GM19193 (cell line): ENCODE measurements around the gene MORF4L1.
A peak's percentile ranks its signal among the peaks of the same experiment; 100 is the strongest.

Experiments used
- POLR2A ChIP-seq: IDR thresholded peaks from 4 replicates; pipeline ENCODE4 v1.6.1; 2011; ENCODE audit not compliant: insufficient read depth, insufficient read length; ENCODE audit errors: extremely low read depth

MORF4L1 gene

DNA sequence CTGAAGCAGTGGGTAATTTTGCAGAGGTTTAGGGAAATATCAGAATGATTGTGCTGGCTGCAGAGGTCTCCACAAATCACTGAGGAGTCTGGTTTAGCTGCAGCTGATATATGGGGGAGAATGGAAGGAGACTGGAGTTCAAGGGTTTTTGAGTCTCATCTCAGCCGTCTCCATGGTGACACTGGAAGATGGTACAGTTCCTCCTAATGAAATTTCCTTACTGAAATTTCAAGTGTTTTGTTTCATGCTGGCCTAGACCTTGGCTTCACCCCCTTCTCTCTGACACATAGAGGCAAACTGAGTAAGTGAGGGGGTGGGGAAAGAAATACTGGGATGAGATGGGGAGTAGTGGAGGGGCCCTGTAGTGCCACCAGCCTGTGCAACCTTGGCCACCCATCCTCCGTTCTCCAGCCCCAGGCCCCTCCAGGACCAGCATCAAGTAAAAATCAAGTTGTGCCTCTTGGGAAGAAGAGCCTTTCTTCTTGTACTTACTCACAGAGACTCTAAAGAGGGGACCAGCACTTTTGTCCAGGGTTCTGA lies 17.8 kb upstream of the MORF4L1 start:
- TF ChIP-seq POLR2A = no peak

DNA sequence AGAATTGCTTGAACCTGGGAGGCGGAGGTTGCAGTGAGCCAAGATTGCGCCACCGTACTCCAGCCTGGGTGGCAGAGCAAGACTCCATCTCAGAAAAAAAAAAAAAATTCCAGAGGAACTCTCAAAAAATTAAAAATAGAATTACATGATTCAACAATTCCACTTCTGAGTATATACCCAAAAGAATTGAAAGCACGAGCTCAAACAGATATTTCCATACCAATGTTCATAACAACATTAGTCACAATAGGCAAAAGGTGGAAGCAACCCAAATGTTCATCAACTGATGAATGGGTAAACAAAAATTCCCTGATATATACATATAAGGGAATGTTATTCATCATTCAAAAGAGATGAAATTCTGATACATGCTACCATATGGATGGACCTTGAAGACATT lies 16.9 kb upstream of the MORF4L1 start:
- no peak for TF ChIP-seq POLR2A

DNA sequence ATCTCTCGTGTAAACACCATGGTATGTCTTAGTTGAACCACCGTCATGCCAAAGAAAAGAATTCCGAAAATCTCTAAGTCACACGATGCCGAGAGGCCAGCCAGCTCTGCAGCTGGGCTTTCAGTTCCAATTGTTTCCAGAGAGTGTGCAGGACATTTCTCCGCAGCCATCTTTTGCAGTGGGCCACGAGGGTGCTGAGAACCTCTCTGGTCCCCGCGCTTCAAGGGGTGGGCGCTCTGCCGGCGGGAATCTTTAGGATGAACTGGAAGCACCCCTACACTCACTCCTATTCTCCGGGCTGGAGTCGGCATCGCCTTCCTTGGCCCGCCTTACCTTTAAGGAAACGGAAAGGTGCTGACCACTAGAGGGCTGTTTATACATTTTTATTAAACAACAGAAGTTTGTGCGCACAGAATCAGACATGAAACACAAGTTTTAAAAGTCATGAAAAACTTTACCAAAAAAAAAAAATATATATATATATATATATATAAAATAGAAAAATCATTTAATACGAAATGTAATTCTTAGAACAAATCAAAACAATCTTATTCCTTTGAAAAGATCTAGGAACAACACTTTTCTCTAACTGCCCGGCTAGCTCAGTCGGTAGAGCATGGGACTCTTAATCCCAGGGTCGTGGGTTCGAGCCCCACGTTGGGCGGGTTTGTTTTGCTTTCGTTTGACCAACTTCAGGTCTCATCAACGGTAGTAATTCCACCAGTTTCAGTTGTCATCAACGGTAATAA lies 12.5 kb upstream of the MORF4L1 start:
- no peak for TF ChIP-seq POLR2A

DNA sequence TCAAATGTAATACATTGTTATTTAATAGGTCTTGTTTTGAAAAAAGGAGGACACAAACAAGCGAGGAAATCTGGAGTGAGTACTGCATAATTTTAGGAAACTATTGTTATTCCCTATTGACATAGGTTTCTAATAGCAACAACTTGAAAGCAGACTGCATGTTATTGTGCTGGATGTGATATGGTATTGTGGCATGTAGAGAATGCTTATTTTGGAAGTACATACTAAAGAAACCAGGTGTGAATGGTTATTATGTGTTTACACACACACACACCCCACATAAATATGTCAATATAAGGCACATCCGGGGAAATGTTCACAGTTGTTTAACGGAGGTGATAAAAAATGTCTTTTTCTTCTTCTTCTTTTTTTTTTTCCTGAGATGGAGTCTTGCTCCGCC lies 5.9 kb upstream of the MORF4L1 start:
- TF ChIP-seq POLR2A = no peak

DNA sequence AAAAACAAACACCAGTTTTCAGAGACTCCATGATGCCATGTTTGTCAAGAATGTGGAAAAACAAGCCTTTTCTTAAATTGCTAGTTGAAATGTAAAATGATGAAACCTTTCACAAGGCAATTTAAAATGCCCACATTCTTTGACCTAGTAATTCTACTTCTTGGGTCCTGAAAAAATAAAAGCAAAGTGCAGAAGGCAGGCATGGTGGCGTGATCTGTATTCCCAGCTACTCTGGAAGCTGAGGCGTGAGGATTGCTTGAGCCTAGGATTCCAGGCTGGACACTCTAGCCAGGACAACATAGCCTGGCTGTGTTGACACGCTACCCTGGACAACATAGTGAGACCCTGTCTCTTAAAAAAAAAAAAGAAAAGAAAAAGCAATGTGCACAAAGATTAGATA lies 4.3 kb upstream of the MORF4L1 start:
- no peak for TF ChIP-seq POLR2A

DNA sequence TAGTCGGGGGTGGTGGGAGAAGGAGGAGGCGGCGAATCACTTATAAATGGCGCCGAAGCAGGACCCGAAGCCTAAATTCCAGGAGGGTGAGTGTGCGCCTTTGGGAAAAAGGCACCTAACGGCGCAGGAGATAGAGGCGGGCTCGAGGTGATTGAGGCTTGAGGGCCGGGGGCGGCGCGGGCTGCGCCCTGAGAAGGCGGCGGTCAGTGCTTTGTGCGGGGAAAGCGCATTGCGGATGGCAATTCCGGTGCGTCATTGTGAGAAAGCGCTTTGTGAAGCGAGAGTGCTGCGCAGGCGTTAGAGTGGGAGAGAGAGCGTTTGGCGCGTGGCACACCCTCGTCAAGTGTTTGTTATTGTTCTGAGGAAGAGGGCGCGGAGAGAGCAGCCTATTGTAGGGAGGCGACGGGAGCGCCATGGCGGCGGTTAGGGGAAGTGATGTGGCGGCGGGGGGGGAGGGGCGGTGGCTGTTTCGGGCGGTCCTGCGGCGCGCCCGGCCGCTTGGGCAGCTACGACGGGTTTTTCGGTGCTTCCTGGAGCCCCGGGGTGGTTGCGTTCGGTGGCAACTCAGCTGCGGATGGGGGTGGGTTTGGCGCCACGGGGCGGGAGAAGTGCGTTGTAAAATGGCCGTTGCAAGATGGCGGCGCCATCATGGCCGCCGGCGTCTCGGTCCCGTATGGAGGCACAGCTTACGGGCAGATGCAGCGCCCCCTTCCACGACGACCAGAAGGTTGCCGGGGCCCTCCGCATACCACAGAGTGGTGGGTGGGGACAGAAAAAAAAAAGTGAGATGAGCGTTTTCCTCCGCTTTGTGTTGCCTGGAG lies 492 bp downstream of the MORF4L1 start:
- TF ChIP-seq POLR2A = peak; percentile 67

DNA sequence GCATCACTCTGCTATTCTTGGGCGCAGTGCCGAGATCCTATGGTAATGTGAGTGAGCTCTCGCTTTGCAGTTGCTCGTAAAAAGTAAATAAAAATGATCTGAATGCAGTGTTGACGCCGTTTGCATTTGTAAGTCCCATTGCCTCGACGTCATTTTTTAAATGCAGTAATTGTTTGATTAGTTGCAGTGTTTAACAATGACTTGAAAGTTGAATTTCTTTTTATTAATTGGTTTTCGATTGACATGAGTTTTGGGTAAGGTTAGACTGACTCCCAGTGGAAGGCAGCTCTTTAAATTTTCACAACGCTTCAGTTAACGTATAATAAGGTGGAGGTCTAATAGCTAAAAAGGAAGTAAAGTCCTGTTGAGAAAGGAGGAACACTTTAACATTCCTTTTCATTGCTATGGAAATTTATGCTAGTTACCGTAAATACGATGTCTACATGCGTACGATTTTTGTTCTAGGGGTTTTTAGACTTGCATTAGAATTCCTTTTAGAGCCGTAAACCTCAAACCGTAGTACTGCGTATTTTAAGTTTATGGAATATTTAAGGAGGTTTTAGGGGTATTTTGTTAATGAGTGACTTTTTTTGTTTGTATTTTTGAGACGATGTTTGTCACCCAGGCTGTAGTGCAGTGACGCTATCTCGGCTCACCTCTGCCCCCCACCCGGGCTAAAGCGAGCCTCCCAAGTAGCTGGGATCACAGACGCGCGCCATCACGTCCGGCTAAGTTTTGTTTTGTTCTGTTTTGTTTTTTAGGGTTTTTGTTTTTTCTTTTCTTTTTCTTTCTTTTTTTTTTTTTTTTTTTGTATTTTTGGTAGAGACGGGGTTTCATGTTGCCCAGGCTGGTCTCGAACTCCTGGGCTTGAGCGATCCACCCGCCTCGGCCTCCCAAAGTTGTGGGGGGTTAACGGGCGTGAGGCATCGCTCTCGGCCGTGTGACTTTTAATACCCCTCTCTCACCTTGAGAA lies 1.4 kb downstream of the MORF4L1 start:
- TF ChIP-seq POLR2A = no peak

DNA sequence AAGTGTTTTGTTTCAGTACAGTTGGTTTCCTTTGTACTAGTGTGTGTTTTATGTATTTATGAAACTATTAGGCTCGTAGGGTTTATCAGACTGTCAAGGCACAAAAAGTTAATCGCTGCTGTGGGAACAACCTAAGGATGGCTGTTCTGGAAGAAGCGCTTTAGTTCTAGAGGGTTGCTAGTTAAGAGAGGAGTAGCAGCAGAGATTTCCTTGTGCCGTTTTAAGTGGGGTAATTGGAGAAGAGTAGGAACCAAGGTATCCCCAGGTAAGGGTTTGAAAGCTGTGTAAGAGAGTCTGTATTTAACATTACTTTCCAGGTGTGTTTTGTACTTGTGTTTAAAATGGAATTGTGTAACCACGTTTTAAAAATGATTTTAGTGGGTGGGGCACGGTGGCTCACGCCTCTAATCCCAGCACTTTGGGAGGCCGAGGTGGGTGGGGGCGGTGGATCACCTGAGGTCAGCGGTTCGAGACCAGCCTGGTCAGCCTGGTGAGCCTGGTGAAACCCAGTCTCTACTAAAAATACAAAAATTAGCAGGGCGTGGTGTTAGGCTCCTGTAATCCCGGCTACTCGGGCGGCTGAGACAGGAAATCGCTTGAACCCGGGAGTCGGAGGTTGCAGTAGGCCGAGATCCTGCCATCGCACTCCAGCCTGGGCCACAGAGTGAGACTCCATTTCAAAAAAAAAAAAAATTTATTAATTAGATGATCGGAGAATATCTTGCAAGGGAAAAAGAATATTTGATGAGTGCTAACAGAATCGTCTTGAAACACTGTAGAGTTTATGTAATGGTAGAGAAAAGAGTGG lies 2.6 kb downstream of the MORF4L1 start:
- TF ChIP-seq POLR2A = no peak

DNA sequence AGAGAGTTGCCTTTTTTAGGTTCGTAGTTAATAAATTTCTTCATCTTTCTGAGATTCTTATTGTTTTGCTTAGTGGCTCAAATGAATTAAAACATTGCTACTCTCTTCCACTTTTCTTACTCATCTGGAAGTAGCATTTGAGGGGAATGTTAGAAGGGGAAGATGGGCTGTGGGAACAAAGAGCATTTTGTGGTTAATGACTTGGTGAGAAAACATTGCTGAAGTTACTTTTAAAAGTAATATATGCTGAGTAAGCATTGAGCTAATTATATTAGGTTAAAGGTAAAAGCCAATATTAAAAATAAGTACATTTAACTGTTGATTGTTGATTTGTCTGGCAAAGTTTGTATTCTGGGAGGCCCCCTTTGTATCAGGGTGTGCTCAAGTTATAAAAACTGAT lies 5.7 kb downstream of the MORF4L1 start:
- no peak for TF ChIP-seq POLR2A

DNA sequence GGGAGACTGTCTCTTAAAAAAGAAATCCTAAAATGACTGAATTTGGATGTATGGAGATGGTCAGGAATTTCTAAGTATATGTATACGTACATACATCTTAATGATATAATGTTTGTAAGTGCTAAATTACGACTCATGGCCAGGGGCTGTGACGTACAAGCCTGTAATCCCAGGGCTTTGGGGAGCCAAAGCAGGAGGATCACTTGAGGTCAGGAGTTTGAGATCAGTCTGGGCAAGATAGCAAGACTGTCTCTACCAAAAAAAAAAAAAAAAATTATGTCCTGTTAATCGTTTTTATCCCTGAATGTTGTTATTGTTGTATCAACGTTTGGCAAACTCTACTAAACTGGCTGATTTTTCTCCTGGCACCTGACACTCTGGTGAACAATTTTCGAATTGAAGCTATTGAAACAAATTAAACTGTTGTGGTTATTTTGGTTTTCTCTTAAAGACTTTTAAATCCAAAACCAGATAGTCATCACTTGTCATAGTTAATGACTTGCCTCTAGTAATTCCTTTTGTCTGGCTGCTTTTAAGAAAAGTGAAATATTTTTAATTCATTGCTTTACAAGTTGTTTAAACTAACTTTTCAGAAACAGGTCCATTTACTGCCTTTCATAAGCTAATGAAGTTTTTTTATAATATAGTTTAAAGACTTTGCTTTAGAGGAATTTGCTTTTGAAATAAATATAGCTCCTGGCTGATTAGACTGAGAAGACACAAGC lies 7.0 kb downstream of the MORF4L1 start:
- no peak for TF ChIP-seq POLR2A

DNA sequence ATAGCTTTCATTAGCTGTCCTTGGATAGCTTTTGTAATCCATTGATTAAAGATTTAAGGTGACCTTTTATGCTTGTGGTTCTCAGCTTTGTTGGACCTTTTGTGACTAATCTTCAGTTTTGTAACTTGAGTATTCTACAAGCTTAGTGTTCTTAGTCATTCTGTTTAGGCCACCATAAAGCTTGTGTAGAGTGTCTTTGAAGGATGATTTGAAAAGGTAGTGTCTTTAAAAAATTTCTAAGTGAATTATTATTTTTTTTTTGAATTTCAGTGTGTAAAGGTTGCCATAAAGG lies 7.5 kb downstream of the MORF4L1 start:
- no peak for TF ChIP-seq POLR2A

DNA sequence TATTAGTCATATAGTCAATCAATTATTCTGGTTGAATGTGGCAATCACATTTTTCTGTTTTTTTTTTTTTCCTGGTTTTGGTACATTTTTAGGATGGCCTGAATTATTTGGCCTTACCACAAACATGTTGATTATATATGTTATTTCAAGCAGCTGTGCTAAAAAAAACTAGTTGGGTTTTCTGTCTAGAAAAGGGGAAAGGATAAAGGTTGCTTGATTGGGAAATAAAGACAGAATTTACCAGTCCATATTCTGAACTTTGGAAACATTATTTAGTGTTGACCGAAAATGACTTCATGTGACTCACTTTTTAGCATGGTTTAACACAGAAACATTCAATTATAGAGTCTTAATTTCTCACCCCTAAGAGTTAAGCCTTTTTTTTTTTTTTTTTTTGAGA lies 8.1 kb downstream of the MORF4L1 start:
- no peak for TF ChIP-seq POLR2A

DNA sequence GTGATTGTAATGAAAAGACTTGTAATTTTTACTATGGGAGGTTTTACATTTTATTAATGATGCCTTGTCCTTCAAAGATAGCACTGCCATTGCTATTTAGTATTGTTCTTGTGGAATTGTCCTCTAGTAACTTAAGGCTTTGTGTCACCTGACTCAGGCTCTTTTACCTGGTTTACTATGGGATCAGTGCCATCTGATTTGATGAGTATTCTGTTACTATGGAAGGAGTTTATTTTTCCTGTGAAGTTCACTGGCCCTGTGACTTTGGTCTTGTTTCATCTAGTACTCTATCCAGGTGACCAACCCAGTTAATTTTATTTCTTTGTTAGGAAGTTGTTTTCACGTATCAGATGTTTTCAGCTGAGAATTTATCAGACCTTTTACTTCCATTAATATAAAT lies 9.0 kb downstream of the MORF4L1 start:
- no peak for TF ChIP-seq POLR2A

DNA sequence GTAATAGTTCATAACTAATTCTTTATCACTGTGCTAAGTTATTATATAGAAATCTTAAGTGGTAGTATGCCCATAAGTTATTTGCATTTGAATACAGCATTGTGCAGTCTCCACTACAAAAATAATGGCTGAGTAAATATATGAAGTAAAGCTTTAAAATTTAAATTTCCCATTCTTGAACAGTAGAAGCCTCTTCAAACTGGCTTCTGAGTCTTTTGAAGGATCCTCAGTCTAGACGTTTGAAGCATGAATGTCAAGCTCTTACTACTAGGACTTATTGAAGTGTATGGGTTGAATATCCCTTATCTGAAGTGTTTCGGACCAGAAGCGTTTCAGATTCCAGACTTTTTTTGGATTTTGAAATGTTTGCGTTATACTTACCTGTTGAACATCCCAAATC lies 16.3 kb downstream of the MORF4L1 start:
- TF ChIP-seq POLR2A = no peak
